Progenitor cell of endocrine pancreas (in vitro differentiated cells): ENCODE measurements around the gene MEDAG. TPM values are rescaled to one million over a fixed set of nuclear protein-coding genes. Genes with fewer than 3 reads are reported as not detected.

ENCODE experiments used
- DNase-seq: peaks from one replicate; pipeline ENCODE4 v3.0.0; 2021; ENCODE audit warnings: low spot score; ENCODE audit not compliant: unreplicated experiment
- H3K27ac Mint-ChIP-seq: 2 replicates; pipeline ENCODE4 v1.8.0; 2021; ENCODE audit warnings: mild to moderate bottlenecking, moderate library complexity, mixed read lengths
- H3K27me3 Mint-ChIP-seq: 2 replicates; pipeline ENCODE4 v1.8.0; 2021; ENCODE audit warnings: mixed read lengths
- H3K36me3 Mint-ChIP-seq: 2 replicates; pipeline ENCODE4 v1.8.0; 2022; ENCODE audit warnings: mixed read lengths; ENCODE audit not compliant: insufficient read depth
- H3K4me1 Mint-ChIP-seq: 2 replicates; pipeline ENCODE4 v1.8.0; 2021; ENCODE audit warnings: low read depth, mixed read lengths
- H3K4me3 Mint-ChIP-seq: 2 replicates; pipeline ENCODE4 v1.8.0; 2021; ENCODE audit warnings: low read depth, mild to moderate bottlenecking, moderate library complexity, mixed read lengths
- H3K9me3 Mint-ChIP-seq: 2 replicates; pipeline ENCODE4 v1.8.0; 2021; ENCODE audit warnings: low read depth, mixed read lengths
- CTCF ChIP-seq: fragments of 200-600 bp; sonication (generic); IDR thresholded peaks from one replicate; pipeline ENCODE4 v1.5.0; 2021; ENCODE audit warnings: antibody characterized with exemption, mild to moderate bottlenecking; ENCODE audit not compliant: unreplicated experiment
- total RNA-seq: library from RNA; stranded (reverse); gene quantifications from 2 replicates; pipeline ENCODE4 v1.2.1, GENCODE V29; 2021

Gene MEDAG
- total RNA-seq, 1 donor from 2014 or later: not detected

- peak overlapping the region; percentile 68 for H3K27ac Mint-ChIP-seq
- peaks cover 12% of the 10 kb centered on the region for H3K27me3 Mint-ChIP-seq
- peaks cover 8% of the 10 kb centered on the region for H3K4me1 Mint-ChIP-seq
- H3K9me3 Mint-ChIP-seq: peaks cover 12% of the 10 kb centered on the region
- TF ChIP-seq CTCF: no peak
- H3K36me3 Mint-ChIP-seq: no peaks in the 10 kb centered on the region
- H3K4me3 Mint-ChIP-seq: no peak overlapping the region
- DNase-seq: no peak
Measured at GRCh38 chr13:30963791-30964190, 57.7 kb downstream of the MEDAG start.

- H3K4me1 Mint-ChIP-seq: peaks cover 19% of the 10 kb centered on the region
- no peak for TF ChIP-seq CTCF
- H3K9me3 Mint-ChIP-seq: peaks cover 7% of the 10 kb centered on the region
Measured at GRCh38 chr13:30965380-30965779, 59.3 kb downstream of the MEDAG start.

GRCh38 chr13:30966101-30966500 is 60.0 kb downstream of the MEDAG start:
- peaks cover 23% of the 10 kb centered on the region for H3K4me1 Mint-ChIP-seq
- H3K27me3 Mint-ChIP-seq: peaks cover 12% of the 10 kb centered on the region
- H3K36me3 Mint-ChIP-seq: no peaks in the 10 kb centered on the region
- no peak for DNase-seq
- H3K4me3 Mint-ChIP-seq: no peak overlapping the region
- H3K9me3 Mint-ChIP-seq: peaks cover 7% of the 10 kb centered on the region
- no peak for TF ChIP-seq CTCF
- no peak overlapping the region for H3K27ac Mint-ChIP-seq

More at GRCh38 chr13:30965380-30965779, 59.3 kb downstream of the MEDAG start:
- Mint-ChIP-seq H3K36me3 (no peaks in the 10 kb centered on the region), H3K27ac (no peak overlapping the region), H3K27me3 (peaks cover 12% of the 10 kb centered on the region), H3K4me3 (no peak overlapping the region)
- DNase-seq: no peak

- Mint-ChIP-seq H3K4me1 (peaks cover 31% of the 10 kb centered on the region), H3K27ac (peak overlapping the region; percentile 22), H3K9me3 (peaks cover 7% of the 10 kb centered on the region), H3K36me3 (no peaks in the 10 kb centered on the region), H3K4me3 (no peak overlapping the region), H3K27me3 (no peaks in the 10 kb centered on the region)
- no peak for TF ChIP-seq CTCF
- DNase-seq: no peak
Measured at GRCh38 chr13:30968846-30969245, 62.8 kb downstream of the MEDAG start.

GRCh38 chr13:30971575-30971974 is 65.5 kb downstream of the MEDAG start:
- Mint-ChIP-seq H3K27ac (no peak overlapping the region), H3K27me3 (peaks cover 5% of the 10 kb centered on the region), H3K36me3 (no peaks in the 10 kb centered on the region), H3K4me1 (peaks cover 26% of the 10 kb centered on the region), H3K9me3 (peaks cover 4% of the 10 kb centered on the region), H3K4me3 (no peak overlapping the region)
- no peak for TF ChIP-seq CTCF
- no peak for DNase-seq
